ENCODE measurements around the gene METTL4. TPM values are rescaled to one million over a fixed set of nuclear protein-coding genes. Genes with fewer than 3 reads are reported as not detected.
A peak's percentile ranks its signal among the peaks of the same experiment; 100 is the strongest.

METTL4 gene
- total and polyA plus RNA-seq, 9 of the 15 experiments (the other 6 are each of a cell fraction or from before 2014, with no cell fraction given) = 7.9 to 32.8 (median 22.1) TPM

DNA sequence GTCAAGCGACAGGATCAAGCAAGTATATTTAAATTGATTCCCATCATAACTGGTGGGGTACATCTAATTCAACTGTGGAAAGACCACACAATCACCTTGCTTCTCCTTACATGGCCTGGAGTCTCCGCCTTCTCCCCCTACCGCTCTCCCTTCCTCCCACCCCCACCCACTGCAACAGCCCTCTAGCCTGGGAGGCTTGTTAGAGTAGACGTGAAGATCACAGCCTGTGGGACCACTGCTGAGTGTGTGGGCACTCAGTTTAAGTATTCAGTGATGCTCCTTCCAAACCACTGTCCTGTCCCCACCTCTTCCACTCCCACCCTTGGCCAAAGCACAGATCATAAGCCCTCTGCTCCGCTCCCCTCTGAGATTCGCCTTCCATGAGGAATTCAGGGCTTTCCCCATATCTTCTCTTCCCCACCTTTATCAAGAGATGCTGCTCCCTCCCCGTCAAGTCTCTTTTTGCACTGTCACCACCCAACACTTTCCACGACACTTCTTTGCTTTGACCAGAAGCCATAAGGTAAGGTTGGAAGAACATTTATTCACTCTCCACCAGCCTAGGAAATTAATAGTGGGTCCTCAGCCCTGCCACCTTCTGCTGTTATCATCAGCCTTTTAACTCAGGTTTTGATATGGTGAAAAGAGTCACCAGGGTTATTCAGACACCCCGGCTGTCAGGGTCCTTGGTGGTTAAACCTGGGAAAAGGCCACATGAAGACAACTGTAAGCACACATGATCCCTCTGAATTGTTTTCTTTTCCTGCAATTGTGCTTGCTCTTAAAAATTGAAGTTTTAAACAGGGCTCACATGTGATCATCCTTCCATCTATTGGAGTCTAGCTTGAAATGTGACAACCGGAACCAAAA lies 1.7 kb downstream of the METTL4 start (continued):
- TF ChIP-seq ZBTB5 (IDR thresholded peaks at IDR 0.05) = no peak
- no peak for TF ChIP-seq HCFC1 (IDR thresholded peaks at IDR 0.05; ENCODE audit: low read depth, low read length)
- TF ChIP-seq ZNF445 (CRISPR knock-in tag; IDR thresholded peaks at IDR 0.05; ENCODE audit: low read depth) = no peak
- no peak for TF ChIP-seq PREB (CRISPR knock-in tag; IDR thresholded peaks at IDR 0.05)
- TF ChIP-seq, protein P1, sequence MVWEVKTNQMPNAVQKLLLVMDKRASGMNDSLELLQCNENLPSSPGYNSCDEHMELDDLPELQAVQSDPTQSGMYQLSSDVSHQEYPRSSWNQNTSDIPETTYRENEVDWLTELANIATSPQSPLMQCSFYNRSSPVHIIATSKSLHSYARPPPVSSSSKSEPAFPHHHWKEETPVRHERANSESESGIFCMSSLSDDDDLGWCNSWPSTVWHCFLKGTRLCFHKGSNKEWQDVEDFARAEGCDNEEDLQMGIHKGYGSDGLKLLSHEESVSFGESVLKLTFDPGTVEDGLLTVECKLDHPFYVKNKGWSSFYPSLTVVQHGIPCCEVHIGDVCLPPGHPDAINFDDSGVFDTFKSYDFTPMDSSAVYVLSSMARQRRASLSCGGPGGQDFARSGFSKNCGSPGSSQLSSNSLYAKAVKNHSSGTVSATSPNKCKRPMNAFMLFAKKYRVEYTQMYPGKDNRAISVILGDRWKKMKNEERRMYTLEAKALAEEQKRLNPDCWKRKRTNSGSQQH (CRISPR knock-in tag; IDR thresholded peaks at IDR 0.05) = no peak
- no peak for TF ChIP-seq ZNF347 (CRISPR knock-in tag; IDR thresholded peaks at IDR 0.05; ENCODE audit: low read depth)
- TF ChIP-seq RBM22 (IDR thresholded peaks at IDR 0.05; ENCODE audit: low read depth, low read length, poor library complexity, severe bottlenecking) = no peak
- TF ChIP-seq SAFB (IDR thresholded peaks at IDR 0.05; ENCODE audit: borderline replicate concordance, low read depth, low read length) = no peak
- TF ChIP-seq CREB3 (tag; conservative IDR thresholded peaks at IDR 0.05; ENCODE audit: low read depth) = no peak
- peak; percentile 16; the same call in 1 of the 2 replicates for TF ChIP-seq TAL1 (IDR thresholded peaks at IDR 0.05)
- peak; percentile 58 for TF ChIP-seq ARID1B (IDR thresholded peaks at IDR 0.05)
- TF ChIP-seq ZBTB7A (IDR thresholded peaks at IDR 0.05; ENCODE audit: borderline replicate concordance, control insufficient read depth, low read depth, low read length) = no peak
- no peak for TF ChIP-seq SRSF3 (IDR thresholded peaks at IDR 0.05; ENCODE audit: insufficient read depth, low read length)
- no peak for TF ChIP-seq KAT2B (IDR thresholded peaks at IDR 0.05; ENCODE audit: low read depth, low read length)
- 0 out of 2 replicates have a peak, but pooled peaks have one; percentile 5 for TF ChIP-seq ATF7 (IDR thresholded peaks at IDR 0.05)
- TF ChIP-seq NFIC (IDR thresholded peaks at IDR 0.05) = 0 out of 2 replicates have a peak, but pooled peaks have one; percentile 29
- TF ChIP-seq SMARCA4 (IDR thresholded peaks at IDR 0.05) = peak; percentile 62; the same call in 1 of the 2 replicates
- TF ChIP-seq ZBTB49 (CRISPR knock-in tag; IDR thresholded peaks at IDR 0.05; ENCODE audit: borderline replicate concordance) = no peak
- no peak for TF ChIP-seq HEY1 (CRISPR knock-in tag; IDR thresholded peaks at IDR 0.05; ENCODE audit: borderline replicate concordance)

Measured in K562 (cell line).